ENCODE data around the gene HMGB4.

Gene HMGB4

DNA sequence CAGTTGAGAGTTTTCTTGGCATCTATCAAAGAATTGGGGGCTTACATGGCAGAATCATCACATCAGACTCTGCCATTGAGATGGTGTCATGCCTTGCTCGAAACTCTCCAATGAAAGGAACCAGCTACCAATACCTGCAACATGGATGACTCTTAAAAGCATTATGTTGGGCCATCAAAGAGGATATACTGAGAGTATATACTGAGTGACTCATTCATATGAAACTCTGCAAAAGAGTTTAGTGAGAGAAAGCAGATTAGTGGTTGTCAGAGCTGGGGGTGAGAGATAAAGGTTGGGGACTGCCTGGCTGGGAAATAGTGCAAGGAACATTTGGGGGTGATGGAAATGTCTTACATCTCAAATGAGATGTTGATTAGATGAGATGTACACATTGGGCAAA is 14.7 kb upstream of the HMGB4 start:
- DNase-seq = no peak

DNA sequence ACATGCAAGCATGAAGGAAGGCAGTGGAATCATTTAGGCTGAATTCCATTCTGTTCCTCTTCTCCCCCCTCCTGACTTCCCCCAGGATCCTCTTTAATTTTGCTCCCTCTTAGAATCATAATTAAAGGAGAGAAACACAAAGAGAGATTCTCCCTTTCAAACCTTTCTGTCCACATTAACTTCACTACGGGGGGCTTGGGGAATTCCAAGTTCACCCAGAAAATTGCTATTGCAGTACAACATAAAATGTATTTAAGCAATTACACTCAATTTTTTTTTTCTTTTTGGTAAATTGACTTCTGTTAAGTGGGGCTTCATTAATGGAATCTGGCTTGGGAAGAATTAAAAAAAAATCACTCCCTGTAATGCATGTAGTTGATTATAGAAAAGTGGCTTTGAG is 13.4 kb upstream of the HMGB4 start:
- DNase-seq = no peak

DNA sequence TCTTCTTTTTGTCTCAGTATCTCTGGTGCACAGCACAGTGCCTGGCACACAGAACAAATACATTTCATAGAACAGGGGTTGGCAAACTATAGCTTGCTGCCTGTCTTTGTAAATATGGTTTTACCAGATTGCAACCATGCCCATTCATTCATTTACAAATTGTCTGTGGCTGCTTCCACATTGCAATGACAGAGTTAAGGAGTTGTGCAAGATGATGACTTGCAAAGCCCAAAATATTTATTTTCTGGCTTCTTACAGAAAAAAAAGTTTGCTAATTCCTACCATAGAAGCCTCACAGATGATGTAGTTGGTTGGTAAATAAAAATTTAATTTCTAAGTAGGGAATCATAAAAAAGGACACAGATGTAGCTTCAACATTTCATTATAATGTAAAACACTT is 11.2 kb upstream of the HMGB4 start:
- DNase-seq = no peak

DNA sequence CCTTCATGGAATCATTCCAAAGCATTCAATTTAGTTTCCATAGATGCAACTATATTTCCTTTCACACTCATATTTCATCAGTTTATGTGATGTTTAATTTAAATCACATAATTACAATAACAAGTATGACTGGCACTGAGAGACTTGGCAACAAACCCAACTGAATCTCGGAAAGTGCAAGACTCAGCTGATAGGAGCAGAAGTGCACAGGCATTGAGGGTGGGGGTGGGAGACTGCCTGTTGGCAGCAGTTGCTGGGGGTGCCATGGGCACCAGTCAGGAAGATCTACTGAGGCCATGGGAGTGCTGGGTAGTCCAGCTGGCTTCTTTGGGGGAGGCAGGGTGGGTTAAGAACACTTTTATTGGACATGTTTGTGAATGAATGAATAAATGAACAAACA is 10.4 kb upstream of the HMGB4 start:
- no peak for DNase-seq

DNA sequence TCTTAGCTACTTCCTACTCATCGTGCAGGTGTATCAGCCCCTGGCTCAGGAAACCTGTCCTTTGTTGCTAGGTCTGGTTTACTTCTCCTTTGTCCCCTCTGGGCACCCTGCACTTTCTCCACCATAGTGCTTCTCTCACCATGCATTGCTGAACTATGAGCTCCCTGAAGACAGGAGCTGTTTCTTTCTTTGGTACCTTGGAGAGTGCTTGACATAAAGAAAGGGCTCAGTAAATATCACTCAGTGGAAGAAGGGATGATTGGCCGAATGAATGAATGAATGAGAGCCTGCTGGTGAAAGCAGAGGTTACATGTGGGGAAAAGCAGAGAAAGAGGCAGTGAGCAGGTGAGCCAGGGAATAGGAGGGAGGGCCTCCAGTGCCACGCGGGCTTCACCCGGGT is 9.8 kb upstream of the HMGB4 start:
- DNase-seq = no peak

DNA sequence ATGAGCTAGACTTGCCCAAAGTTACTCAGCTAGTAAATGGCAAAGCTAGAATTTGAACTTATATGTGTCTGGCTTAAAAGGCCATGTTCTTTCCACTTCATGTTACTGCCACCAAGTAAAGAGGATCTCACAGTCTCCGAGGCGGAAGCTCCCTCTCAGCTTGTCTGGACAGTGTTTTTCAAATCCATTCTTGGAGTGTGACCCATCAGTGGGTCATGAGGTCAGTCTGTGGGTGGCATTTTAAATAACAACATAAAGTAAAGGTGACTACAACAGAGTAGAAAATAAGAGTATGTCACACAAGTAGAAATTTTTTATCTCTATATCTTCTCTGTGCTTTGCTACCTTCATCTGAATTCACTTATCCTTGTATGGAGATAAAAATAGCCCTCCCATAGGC is 3.2 kb upstream of the HMGB4 start:
- DNase-seq = no peak

DNA sequence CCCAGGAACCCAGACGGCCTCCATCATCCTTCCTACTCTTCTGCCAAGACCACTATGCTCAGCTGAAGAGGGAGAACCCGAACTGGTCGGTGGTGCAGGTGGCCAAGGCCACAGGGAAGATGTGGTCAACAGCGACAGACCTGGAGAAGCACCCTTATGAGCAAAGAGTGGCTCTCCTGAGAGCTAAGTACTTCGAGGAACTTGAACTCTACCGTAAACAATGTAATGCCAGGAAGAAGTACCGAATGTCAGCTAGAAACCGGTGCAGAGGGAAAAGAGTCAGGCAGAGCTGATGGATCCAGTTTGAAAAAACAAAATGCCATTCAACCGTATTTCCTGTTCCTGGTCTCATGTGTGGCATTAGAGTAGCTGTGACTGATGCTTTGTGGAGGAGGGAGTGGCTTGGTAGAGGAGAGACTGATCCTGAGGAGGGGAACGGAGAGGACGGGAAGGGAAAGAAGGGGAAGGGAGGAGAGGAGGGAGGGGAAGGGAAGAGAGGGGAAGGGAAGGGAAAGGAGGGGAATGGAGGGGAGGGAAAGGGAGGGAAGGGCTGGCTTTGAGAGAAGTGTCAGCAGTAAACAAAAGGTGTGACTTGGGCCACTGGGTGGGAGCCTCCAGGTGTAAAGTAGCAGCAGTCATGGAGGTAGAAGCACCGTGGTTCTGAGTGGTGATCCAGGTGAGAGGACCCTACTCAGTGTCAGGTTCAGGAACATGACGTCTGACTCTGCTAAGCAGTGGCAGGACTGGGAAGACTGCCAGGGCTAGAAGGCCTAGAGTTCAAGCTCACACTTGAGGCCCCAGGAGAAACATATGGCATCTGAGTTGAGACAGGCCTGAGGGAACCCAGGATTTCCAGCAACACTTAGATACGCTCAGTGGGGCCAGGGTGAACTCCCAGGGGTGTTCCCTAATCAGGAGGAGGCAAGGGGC is 846 bp downstream of the HMGB4 start:
- DNase-seq = no peak

DNA sequence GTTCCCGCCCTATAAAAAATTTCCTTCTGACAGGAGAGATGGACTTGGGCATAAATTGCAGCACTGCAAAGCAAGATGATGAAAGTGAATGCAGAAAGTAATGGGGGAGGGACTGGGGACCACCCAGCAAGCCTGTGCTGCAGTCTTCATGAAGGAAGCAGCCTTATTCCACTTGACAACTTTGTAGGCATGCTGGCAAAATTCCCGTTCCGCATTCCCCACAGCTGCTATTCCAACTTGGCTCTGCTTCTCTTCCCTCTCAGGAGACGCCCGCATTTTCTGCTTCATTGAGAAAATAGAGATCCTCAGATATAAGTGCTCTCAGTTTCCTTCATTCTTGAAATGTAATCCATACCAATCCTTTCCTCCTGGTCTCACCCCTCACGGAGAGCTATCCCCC is 2.4 kb downstream of the HMGB4 start:
- DNase-seq = no peak

DNA sequence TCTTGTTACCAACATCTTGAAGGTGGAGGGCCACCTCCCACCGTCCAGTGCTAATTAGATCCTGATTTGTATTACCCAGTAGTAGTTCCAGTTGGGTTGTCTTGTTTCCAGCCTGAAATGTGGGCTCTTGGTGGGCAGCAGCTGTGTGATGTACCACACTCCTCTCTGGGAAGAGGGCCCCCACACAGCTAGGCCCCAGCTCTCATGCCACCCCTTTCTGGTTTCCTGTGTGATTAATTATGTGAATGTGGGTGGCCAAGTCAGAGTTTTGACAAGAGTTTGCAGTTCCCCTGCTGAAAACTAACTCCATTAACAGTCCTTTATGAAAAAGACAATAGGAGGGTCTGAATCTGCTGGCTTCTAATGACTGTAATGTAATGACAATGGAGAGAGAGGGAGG is 3.8 kb downstream of the HMGB4 start:
- no peak for DNase-seq

DNA sequence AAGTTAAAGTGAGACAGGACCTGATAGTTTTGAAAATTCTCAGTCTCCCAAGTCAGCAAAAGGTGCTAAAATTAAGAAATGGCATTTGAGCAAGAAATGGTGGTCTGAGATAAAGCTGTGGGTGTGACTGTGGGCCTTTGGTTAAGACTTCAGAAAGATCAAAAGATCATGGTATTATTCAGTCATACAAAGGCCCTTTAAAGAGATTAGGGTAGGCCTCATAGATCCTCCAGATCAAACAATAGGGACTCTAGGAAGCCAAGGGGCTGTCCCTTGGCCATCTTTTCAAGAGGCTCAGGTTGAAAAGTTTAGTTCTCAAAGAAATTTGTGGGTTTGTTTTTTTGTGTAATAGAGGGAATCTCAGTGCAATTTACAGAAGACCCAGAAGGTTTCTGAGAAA is 8.4 kb downstream of the HMGB4 start:
- DNase-seq = no peak

DNA sequence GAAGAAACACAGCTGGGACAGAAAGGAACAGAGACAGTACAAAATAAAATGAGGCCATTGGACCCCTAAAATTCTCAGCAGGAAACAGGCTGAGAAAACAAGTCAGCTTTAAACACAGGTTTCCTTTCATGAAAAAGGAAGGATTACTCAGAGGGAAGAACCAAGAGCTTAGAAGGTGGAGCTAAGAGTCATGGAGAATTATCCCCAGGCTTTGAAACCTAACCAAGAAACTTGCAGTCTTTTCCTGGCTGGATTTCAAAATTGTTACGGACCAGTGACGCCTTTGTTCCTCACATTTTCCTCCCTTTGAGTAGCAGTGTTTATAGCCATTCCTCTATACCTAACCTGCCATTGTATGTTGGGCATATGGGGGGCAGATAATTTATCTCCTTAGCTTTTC is 8.8 kb downstream of the HMGB4 start:
- no peak for DNase-seq

DNA sequence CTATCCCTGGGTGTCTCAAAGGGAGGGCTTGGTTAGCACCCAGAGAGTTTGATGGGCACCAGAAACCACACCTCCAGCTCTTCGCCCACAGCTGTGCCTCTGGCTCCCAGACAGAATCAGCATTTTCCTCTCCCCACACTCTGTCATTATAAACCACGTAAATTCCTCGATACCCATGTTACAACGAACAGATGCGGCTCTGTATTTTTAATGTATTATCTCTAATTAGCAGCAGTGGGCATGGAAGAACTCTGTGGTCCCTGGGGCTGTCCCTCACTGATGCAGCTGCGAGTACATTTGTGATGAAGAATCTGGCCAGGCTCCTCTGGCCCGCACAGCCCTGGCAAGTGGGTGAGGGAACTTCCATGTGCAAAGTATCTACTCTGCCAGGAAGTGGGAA is 10.8 kb downstream of the HMGB4 start:
- DNase-seq = no peak

DNA sequence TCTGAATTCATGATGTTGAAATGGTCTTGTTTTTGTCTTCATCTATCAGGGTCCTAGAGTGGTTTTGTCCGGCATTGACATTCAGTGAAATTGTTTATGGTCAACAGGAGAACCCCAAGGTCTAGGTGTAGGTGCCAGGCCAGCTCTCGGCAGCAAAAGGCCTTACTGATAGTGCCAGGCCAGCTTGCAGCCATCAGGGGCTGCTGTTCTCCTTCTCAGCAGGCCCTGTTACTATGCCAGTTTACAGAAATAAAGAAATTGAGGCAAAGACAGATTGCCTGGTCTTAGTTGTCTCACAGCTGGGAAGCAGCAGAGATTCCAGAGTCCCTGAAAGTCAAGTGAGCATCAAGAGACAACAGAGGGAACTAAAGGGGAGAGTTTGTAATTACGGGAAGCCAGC is 12.0 kb downstream of the HMGB4 start:
- no peak for DNase-seq

DNA sequence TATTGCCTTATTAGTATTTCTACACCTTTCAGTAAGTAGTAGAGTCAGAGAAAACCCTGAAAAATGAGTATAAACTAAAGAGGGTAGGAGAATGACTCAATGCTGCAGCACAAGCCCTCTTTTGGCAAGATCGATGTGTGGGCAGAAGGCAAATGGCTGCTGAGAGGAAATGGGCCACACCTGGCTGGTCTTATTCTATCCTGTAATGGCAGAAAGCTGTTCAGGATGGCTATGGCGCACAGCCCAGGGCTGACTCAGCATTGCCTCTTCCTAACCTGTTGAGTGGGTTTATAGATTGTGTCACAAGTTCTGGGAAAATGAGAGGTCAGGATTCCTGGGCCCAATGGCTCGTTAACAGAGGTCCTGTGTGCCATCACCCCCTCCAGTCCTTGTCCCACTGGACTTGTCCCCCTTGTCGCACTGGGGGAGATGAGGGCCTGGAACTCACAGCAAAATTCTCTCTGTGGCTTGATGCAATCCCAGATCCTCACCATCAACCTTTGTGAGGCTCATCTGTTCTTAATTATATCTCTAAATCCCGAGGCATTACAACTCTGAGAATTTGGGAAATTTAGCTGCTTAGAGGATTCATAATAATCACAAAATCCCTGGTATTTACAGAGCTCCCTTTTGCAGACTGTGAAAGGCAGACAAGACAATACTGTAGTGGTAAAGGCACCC is 13.2 kb downstream of the HMGB4 start:
- DNase-seq = no peak

DNA sequence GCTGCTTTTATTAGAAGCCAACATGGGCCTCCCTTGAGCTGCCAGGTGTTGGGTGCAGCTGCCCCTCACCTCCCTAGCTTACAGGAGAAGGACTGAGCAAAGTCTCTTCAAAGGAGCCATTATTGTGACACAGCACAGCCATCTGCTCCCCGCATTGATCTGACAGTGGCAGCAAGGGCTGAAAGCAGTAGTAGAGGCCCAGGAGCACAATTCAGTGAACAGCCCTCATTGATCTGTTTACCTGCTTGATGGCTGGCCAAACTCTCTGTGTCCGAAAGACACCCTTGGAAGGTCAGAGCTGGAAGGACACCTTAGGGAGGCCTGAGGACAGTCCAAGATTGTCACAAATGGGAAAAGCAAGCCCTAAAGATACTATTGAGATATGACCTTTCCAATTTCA is 14.5 kb downstream of the HMGB4 start:
- no peak for DNase-seq

DNA sequence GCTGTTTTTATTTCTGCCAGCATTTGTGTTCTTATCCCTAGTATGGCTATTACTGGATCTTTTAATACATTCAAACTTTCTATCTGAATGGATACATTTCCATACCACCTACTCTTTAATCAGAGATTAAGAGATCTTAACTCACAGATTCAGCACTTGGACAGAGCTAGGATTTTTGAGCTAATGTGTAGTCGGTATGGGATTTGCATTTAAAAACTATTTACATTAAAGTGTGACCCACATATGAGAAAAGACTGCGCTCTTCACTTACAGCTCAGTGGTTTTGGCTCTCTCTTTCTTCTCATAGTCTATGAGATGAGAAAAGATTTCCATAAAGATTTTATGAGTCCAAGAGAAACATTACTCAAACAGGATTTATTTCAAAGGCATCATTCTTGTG is 16.4 kb downstream of the HMGB4 start:
- no peak for DNase-seq

DNA sequence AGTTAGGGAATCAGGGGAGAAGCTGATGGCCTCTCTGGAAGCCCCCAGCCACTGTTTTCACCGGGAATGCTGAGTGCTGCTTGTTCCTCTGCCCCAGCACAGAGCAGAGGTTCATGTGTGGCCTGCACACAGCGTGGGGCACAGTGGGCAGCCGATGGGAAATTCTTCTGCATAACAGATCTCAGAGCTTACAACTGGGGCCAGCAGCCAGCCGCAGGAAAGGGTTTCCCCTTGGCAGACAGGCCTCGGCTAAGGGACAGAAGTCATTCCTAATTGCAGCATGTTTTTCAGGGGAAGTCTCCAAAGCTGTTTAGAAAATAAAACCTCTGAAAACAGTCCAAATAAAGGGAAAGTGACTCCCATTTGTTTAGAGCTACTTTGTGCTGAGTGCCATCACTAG is 22.6 kb downstream of the HMGB4 start:
- no peak for DNase-seq

DNA sequence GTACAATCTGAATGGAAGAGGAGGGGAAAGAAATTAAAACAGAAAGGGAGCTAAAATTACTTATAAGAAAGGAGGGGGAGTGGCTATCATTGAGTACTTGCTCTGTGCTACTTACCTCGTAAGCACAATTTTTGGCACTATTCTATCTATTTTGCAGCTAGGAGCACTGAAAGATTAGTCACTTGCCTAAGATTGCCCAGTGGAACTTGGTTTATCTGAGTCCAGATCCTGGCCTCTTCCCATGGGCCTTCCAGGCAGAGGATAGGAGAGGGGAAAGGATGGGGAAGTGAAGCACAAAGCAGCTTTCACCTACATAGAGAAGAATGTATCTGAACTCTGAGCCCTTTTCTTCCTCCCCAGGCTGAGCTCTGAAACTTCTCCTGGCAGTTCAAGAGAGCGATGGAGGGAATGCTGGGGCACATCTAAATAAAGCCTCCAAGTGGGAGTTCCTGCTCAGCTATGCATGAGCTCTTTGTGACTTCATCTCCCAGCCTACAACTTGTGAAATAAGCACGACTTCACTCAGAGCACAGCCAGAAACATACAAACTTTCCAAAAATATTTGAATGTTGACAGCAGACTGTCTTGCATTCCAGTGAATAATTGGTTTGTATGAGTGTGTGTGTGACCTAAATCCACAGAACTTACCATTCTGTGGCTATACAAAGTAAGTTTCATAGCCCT is 29.4 kb downstream of the HMGB4 start:
- no peak for DNase-seq

DNA sequence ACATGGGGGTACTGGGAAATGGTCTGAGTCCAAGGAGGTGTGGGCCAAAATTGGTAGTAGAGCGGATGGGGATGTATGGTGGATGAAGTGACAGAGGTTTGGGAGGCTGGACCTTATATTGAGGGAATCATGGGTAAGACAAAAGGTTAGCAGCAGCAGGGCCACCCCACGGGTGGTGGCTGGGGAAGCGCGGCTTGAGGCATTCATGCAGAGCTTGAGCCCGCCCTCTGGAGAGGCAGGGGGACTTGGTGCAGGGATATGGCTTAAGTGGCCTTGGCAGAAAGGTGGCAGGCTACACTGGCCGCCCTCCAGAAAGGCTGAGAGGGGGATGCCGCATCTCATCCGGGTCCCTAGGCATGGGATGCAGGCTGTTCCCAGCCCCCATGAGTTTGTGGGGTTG is 31.5 kb downstream of the HMGB4 start:
- no peak for DNase-seq

DNA sequence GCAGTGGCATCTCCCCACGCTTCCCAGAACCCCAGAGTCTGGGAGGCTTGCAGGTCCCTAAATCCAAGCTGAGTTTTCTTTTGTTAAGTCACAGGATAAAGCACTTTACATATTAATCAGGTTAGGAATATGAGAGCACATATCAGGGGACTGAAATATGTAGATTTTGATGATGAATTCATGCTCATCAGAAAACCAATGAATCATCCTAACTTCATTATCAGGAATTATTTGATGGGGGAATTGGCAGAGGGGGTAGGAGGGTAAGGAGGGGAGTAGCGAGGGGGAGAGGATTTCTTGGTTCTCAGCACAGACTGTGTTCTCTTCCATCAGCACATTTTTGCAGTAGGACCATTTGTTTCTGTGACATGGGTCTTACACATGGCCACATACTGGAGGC is 32.1 kb downstream of the HMGB4 start:
- DNase-seq = no peak

DNA sequence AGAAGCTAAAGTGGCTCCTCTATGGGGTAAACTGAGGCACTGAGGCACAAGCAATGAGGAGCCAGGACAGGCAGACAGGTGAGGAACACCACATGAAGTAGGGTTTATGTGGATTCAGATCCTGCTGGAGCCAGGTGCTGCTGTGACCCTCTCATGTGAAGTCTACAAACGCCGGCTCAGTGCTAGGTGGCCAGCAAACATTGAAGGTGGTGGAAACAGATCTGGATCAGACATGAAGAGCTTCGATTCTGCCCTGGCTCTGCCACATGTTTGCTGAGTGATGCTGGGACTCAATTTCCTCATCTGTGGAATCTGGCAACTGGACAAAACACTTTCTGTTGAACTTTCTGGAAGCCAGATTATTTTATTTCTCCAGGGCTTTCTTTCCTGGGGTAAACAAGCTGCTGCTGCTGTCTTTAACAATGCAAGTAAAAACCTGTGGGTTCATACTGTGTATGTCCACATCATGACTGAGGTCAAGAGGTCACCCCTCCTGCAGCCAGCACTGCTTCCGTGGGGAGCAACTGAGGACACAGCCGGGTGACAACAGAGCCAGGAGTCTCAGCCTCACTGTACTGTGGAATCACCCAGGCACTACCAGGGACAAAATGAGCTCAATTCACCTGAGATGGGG is 33.3 kb downstream of the HMGB4 start:
- no peak for DNase-seq

DNA sequence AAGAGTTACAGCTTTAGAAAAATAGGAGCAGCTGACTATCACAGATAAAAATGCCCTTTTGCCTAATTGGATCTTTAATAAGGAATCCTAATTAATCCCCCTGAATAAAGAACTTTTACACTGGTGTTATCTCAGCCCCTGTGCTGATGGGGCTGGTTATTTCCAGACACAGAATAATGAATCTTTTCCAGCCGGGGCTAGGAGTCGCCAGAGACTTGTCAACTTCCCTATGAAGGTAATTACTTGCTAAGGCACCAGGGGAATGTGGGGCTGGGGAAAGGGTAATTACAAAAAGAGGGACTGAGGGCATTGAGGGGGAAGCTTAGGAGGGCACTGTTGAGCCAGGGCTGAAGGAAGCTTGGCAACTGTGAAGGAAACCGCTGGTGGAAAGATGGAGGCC is 34.5 kb downstream of the HMGB4 start:
- DNase-seq = no peak

DNA sequence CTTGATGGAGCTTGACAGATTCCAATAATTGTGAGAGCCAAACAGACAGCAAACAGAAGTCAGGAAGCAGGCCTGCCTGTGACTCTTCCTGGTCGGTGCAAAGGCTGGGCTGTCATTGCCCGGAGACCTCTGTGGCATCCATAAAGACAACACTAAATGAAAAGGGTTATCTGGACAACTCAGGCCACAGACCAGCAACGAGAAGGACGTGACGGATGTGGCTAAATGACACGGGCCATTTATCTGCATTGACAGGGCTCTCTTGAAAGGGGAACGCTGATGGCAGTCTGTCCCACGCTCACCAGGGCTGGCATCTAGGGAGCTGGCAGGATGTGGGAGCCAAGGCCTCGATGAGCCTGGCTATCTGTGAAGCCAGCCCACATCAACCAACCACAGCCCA is 35.0 kb downstream of the HMGB4 start:
- no peak for DNase-seq

DNA sequence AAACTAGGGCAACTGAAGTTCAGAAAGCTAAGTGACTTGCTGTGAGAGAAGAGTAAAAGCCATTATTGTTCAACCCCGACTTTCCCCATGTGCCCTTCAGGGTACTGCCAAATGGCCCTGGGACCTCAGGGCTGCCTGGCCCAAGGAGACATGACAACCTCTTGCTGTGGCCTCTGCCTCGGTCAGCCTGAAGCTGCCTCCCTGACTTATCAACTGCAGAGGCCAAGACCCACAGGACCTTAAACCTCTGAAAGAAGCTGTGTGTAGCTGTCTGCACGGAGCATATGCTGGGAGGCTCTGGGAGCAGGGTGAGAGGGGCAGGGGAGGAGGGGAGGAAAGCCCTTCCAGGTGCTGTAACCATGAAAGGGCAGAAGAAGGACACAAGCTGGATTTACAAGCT is 35.9 kb downstream of the HMGB4 start:
- no peak for DNase-seq

Measured in SHP77 treated with DMSO at 0.1 percent for 48 hours (cell line).